ENCODE data around the gene FBXW11. TPM values are rescaled to one million over a fixed set of nuclear protein-coding genes. Genes with fewer than 3 reads are reported as not detected.

The FBXW11 gene
- total and polyA plus RNA-seq, 2 of the 13 experiments (the other 11 are each of a cell fraction or from before 2014, with no cell fraction given) = 31.7 to 53.6 TPM

GRCh38 chr5:171954721-171955120, 51.7 kb downstream of the FBXW11 start:
- no peak for DNase-seq (ENCODE audit: low spot score)
- no peak for ATAC-seq
- WGBS (ENCODE audit: low lambda C conversion rate) = 84% methylated on average over 1 of the region's 1 CpG
- Histone ChIP-seq H3K4me2 (ENCODE audit: low read depth, low read length) (0 out of 2 replicates have a peak overlapping the region, but pooled peaks have one; percentile 14), H3K36me3 (replicated peaks in 1 of 2; ENCODE audit: control insufficient read depth in 1 of 2, insufficient read depth in 2 of 2, low read length in 2 of 2) (no peaks in the 10 kb centered on the region; a peak in 1 of 5 replicates), H3K4me1 (ENCODE audit: insufficient read depth, low read length) (peaks cover 63% of the 10 kb centered on the region), H3K79me2 (ENCODE audit: insufficient read depth, low read length) (peaks cover 81% of the 10 kb centered on the region), H2AFZ (ENCODE audit: low read length) (no peak overlapping the region), H3K27ac (ENCODE audit: extremely low read length, insufficient read depth, low read length) (no peak overlapping the region), H3K9ac (ENCODE audit: insufficient read depth, low read depth, low read length) (no peak overlapping the region), H3K9me3 (ENCODE audit: low read length) (no peaks in the 10 kb centered on the region), H4K20me1 (ENCODE audit: insufficient read depth, low read length) (peaks cover 12% of the 10 kb centered on the region), H3K27me3 (ENCODE audit: control insufficient read depth in 1 of 2, insufficient read depth in 2 of 2, low read length in 2 of 2) (no peaks in the 10 kb centered on the region), H3K4me3 (replicated peaks in 1 of 3; ENCODE audit: insufficient read depth in 1 of 3, low read depth in 2 of 3, low read length in 3 of 3) (no peak overlapping the region)
- in situ Hi-C loops (cut with HindIII; ENCODE audit: extremely low pct_ligation_motif_present, low pct_unique_long_range_greater_than_20kb) = no loop called here
- BruUV-seq (replicated peaks) = no TSS peak
- ChIA-PET CTCF (ENCODE audit: low intra/inter-chr PET ratio, low total read pairs) (no interaction called here), POLR2A (interaction anchor here (0.7 kb wide), 1 partner anchor 52 kb away, joined by 3 read pairs; the partner anchor contains the start of gene FBXW11)
- intact Hi-C loops (cut with micrococcal nuclease; ENCODE audit: unreplicated experiment) = no loop called here
- FAIRE-seq = no peak
- TF ChIP-seq TCF7 (IDR thresholded peaks at IDR 0.05; ENCODE audit: low read depth) = no peak
- no peak for TF ChIP-seq BRCA1 (CRISPR knock-in tag; IDR thresholded peaks at IDR 0.05)
- no peak for TF ChIP-seq EHMT2 (IDR thresholded peaks at IDR 0.05; ENCODE audit: borderline replicate concordance, low read depth, low read length)
- TF ChIP-seq MTF2 (CRISPR knock-in tag; IDR thresholded peaks at IDR 0.05; ENCODE audit: borderline replicate concordance) = no peak
- TF ChIP-seq ZNF543 (CRISPR knock-in tag; IDR thresholded peaks at IDR 0.05) = no peak
- no peak for TF ChIP-seq UBTF (CRISPR knock-in tag; IDR thresholded peaks at IDR 0.05)
- no peak for TF ChIP-seq ZNF234 (CRISPR knock-in tag; conservative IDR thresholded peaks at IDR 0.05)
- TF ChIP-seq DDIT3 (CRISPR knock-in tag; IDR thresholded peaks at IDR 0.05) = no peak
- no peak for TF ChIP-seq USF2 (IDR thresholded peaks at IDR 0.05; ENCODE audit: low read depth, low read length)
- TF ChIP-seq USF2 (CRISPR knock-in tag; IDR thresholded peaks at IDR 0.05; ENCODE audit: borderline replicate concordance) = no peak
- TF ChIP-seq MXD1 (CRISPR knock-in tag; IDR thresholded peaks at IDR 0.05) = no peak
- no peak for TF ChIP-seq FOXK2 (IDR thresholded peaks at IDR 0.05)
- no peak for TF ChIP-seq ZNF513 (CRISPR knock-in tag; conservative IDR thresholded peaks at IDR 0.05)
- no peak for TF ChIP-seq HOXD1 (CRISPR knock-in tag; IDR thresholded peaks at IDR 0.05)
- no peak for TF ChIP-seq MATR3 (CRISPR knock-in tag; IDR thresholded peaks at IDR 0.05)
- TF ChIP-seq IKZF5 (CRISPR knock-in tag; IDR thresholded peaks at IDR 0.05) = no peak
- TF ChIP-seq KAT2B (IDR thresholded peaks at IDR 0.05; ENCODE audit: borderline replicate concordance, low read depth, low read length) = no peak
- TF ChIP-seq SIX1 (CRISPR knock-in tag; IDR thresholded peaks at IDR 0.05; ENCODE audit: borderline replicate concordance) = no peak

Measured in HepG2 (cell line).